ENCODE data around the gene DIDO1. TPM values are rescaled to one million over a fixed set of nuclear protein-coding genes. Genes with fewer than 3 reads are reported as not detected.

Gene DIDO1
- total RNA-seq, 4 donors from 2014 or later, result 38.2 to 68.8 (median 46.6) TPM

GRCh38 chr20:62898093-62898964 is 28.0 kb downstream of the DIDO1 start:
- TF ChIP-seq, protein P1, sequence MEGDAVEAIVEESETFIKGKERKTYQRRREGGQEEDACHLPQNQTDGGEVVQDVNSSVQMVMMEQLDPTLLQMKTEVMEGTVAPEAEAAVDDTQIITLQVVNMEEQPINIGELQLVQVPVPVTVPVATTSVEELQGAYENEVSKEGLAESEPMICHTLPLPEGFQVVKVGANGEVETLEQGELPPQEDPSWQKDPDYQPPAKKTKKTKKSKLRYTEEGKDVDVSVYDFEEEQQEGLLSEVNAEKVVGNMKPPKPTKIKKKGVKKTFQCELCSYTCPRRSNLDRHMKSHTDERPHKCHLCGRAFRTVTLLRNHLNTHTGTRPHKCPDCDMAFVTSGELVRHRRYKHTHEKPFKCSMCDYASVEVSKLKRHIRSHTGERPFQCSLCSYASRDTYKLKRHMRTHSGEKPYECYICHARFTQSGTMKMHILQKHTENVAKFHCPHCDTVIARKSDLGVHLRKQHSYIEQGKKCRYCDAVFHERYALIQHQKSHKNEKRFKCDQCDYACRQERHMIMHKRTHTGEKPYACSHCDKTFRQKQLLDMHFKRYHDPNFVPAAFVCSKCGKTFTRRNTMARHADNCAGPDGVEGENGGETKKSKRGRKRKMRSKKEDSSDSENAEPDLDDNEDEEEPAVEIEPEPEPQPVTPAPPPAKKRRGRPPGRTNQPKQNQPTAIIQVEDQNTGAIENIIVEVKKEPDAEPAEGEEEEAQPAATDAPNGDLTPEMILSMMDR (IDR thresholded peaks at IDR 0.05; ENCODE audit: low read depth), result no peak

DNA sequence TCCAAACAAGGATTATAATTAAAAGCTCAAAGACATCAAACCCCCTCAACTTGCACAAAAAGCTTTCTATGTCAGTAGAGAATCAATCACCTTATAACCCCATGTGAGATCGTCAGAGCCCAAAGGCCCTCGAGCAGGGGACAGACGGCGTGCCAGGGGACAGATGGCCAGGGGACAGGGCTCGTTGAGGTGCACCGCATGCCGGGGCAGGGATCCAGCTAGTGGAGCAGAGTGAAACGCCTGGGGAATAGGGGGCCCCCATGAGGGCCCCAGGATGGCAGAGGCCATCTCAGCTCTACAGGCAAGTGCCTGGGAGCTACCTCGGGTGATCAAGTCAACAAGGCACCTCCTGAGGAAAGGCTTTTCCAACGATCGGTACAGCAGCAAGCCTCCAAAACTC is 28.6 kb downstream of the DIDO1 start:
- TF ChIP-seq, protein P1 (IDR thresholded peaks at IDR 0.05; ENCODE audit: low read depth), result no peak

- TF ChIP-seq, protein P1 (IDR thresholded peaks at IDR 0.05; ENCODE audit: low read depth), result no peak
Measured at GRCh38 chr20:62896526-62896925, 29.8 kb downstream of the DIDO1 start.

DNA sequence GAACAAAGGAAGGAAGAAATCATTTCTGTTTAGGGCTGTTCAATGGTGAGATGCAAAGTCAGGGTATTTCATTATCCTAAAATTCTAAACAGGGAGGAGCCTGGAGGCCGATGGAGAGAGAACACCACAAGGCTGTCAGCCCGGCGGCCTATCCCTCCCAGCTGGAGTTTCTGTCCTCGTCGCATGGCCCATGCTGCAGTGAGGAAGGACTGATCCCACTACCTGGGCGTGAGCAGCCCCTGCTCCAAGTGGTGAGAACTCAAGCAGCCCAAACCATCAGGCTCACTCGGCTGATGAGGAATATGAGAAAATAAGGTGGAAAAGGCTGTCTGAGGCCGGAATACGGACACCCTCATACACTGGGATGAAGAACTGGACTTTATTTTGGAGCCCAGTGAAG is 30.8 kb downstream of the DIDO1 start:
- TF ChIP-seq, protein P1 (IDR thresholded peaks at IDR 0.05; ENCODE audit: low read depth), result no peak

GRCh38 chr20:62894261-62894660 is 32.0 kb downstream of the DIDO1 start:
- TF ChIP-seq, protein P1 (IDR thresholded peaks at IDR 0.05; ENCODE audit: low read depth), result no peak

DNA sequence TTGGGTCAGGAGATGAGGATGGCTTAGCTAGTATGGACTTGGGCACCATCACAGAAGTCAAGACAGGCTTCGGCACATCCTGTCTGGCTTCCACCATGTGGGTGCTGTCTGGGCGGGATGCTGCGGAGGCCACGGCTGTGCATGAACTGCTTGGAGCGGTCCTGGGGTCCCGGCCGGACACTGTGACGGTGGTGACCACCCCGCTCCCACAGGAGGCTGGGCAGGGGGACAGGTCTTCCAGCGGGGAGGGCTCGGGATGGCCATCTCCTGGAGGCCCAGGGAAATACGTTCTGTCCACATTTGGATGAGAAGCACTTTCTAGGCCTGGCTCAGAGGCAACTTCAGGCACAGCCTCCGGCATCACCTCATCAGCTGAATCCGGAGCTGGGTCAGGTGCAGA is 32.6 kb downstream of the DIDO1 start:
- TF ChIP-seq, protein P1 (IDR thresholded peaks at IDR 0.05; ENCODE audit: low read depth), result no peak

GRCh38 chr20:62892348-62893304 is 33.7 kb downstream of the DIDO1 start:
- TF ChIP-seq, protein P1 (IDR thresholded peaks at IDR 0.05; ENCODE audit: low read depth), result no peak

All from subcutaneous adipose tissue (tissue), 4 donors.